ENCODE data around the gene DHRS7C.

DHRS7C gene

GRCh38 chr17:9810100-9810949, 18.9 kb upstream of the DHRS7C start:
- DNase-seq (ENCODE audit: extremely low read depth, low read depth) = no peak
- TF ChIP-seq CTCF (IDR thresholded peaks at IDR 0.05; ENCODE audit: low read depth, low read length, missing control alignments) = no peak
- H3K4me3 ChIP-seq (replicated peaks; ENCODE audit: low read depth, low read length) = no peak overlapping the region

- TF ChIP-seq CTCF (IDR thresholded peaks at IDR 0.05; ENCODE audit: low read depth, low read length, missing control alignments) = no peak
- no peak for DNase-seq (ENCODE audit: extremely low read depth, low read depth)
- no peak overlapping the region for H3K4me3 ChIP-seq (replicated peaks; ENCODE audit: low read depth, low read length)
Observed at GRCh38 chr17:9809409-9809808, 18.0 kb upstream of the DHRS7C start.

DNA sequence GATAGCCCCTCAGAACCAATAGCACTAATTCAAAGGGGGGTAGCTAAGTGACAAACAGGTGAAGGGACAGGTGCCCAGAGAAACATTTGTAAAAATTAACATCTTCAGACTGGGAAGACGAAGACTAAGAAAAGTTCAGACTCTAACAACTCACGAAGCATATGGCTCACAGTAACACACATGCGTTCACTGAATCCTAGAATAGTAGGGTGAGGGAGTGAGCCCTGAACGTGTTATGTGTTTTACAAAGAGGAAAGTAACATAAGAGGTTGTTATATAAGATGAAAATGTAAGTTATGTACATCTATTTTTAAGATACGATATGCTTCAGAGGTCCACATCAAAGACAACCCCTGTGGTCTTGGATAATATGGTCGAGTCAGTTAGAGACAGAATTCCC, 15.3 kb upstream of the DHRS7C start:
- H3K4me3 ChIP-seq (replicated peaks; ENCODE audit: low read depth, low read length) = no peak overlapping the region
- DNase-seq (ENCODE audit: extremely low read depth, low read depth) = no peak
- no peak for TF ChIP-seq CTCF (IDR thresholded peaks at IDR 0.05; ENCODE audit: low read depth, low read length, missing control alignments)

GRCh38 chr17:9805769-9806168, 14.4 kb upstream of the DHRS7C start:
- TF ChIP-seq CTCF (IDR thresholded peaks at IDR 0.05; ENCODE audit: low read depth, low read length, missing control alignments) = no peak
- peak; percentile 7 for DNase-seq (ENCODE audit: extremely low read depth, low read depth)
- H3K4me3 ChIP-seq (replicated peaks; ENCODE audit: low read depth, low read length) = no peak overlapping the region

DNA sequence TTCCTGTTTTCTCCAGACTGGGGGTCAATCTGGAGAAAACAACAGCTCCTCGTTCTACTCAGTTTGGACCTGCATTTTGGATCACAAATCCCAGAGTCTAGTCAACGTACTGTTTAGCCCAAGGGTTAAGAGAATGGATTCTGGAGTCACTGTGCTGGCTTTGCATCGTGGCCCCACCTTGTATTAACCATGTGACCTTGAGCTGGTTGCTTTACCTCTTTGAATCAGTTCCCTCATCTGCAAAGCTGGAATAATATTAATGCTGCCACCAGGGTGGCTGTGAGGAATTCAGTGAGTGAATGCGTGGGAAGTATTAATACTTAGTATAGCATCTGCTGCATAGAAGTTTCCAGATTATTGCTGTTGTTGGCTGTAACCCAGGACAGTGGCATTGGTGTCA, 11.3 kb upstream of the DHRS7C start:
- DNase-seq (ENCODE audit: extremely low read depth, low read depth) = no peak
- no peak for TF ChIP-seq CTCF (IDR thresholded peaks at IDR 0.05; ENCODE audit: low read depth, low read length, missing control alignments)

GRCh38 chr17:9802294-9802693, 10.9 kb upstream of the DHRS7C start:
- DNase-seq (ENCODE audit: extremely low read depth, low read depth) = peak; percentile 47
- H3K4me3 ChIP-seq (replicated peaks; ENCODE audit: low read depth, low read length) = no peak overlapping the region
- no peak for TF ChIP-seq CTCF (IDR thresholded peaks at IDR 0.05; ENCODE audit: low read depth, low read length, missing control alignments)

More for the DNA sequence above, 11.3 kb upstream of the DHRS7C start:
- H3K4me3 ChIP-seq (replicated peaks; ENCODE audit: low read depth, low read length) = no peak overlapping the region

Data from HFF-Myc (cell line).